ENCODE results near the gene KMT2B.

DNA sequence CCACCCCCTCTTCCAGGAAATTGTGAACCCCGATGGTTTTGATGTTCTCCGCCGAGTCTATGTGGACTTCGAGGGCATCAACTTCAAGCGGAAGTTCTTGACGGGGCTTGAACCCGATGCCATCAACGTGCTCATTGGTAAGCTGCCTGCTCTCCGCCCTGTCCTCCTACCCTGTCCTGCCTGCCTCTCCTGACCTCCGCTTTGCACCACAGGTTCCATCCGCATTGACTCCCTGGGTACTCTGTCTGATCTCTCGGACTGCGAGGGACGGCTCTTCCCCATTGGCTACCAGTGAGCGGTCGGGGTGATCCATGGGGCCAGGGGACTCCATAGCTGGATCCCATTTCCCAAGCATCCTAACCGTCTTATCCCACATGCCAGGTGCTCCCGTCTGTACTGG lies 12.5 kb downstream of the KMT2B start:
- TF ChIP-seq, protein P1, sequence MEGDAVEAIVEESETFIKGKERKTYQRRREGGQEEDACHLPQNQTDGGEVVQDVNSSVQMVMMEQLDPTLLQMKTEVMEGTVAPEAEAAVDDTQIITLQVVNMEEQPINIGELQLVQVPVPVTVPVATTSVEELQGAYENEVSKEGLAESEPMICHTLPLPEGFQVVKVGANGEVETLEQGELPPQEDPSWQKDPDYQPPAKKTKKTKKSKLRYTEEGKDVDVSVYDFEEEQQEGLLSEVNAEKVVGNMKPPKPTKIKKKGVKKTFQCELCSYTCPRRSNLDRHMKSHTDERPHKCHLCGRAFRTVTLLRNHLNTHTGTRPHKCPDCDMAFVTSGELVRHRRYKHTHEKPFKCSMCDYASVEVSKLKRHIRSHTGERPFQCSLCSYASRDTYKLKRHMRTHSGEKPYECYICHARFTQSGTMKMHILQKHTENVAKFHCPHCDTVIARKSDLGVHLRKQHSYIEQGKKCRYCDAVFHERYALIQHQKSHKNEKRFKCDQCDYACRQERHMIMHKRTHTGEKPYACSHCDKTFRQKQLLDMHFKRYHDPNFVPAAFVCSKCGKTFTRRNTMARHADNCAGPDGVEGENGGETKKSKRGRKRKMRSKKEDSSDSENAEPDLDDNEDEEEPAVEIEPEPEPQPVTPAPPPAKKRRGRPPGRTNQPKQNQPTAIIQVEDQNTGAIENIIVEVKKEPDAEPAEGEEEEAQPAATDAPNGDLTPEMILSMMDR (IDR thresholded peaks at IDR 0.05) = no peak
- no peak for TF ChIP-seq POLR2A (IDR thresholded peaks at IDR 0.05)
